Vagina (tissue), 2 donors: ENCODE data around the gene NPLOC4. TPM values are rescaled to one million over a fixed set of nuclear protein-coding genes. Genes with fewer than 3 reads are reported as not detected.
A peak's percentile ranks its signal among the peaks of the same experiment; 100 is the strongest.

Experiments used
- DNase-seq, 2 donors: peaks; one replicate each; pipeline ENCODE4 v3.0.0-alpha.2; 2017; ENCODE audit errors: extremely low spot score in 2 of 2
- H3K27ac ChIP-seq: fragments of 200-600 bp; sonication (generic); one replicate; pipeline ENCODE4 v1.5.1; 2019
- H3K27me3 ChIP-seq: fragments of 200-600 bp; sonication (generic); one replicate; pipeline ENCODE4 v1.5.1; 2019
- H3K36me3 ChIP-seq, 2 donors: fragments of 200-600 bp; sonication (generic); one replicate each; pipeline ENCODE4 v1.5.1; 2017 to 2019
- H3K4me1 ChIP-seq: fragments of 200-600 bp; sonication (generic); one replicate; pipeline ENCODE4 v1.5.1; 2019
- H3K4me3 ChIP-seq, 2 donors: fragments of 200-600 bp; sonication (generic); 1 replicate in 1 of 2; 2 replicates in 1 of 2; pipeline ENCODE4 v1.5.1; 2016 to 2019
- H3K9me3 ChIP-seq: fragments of 200-600 bp; sonication (generic); one replicate; pipeline ENCODE4 v1.5.1; 2019
- POLR2A ChIP-seq, 2 donors: fragments of 450-650 bp; IDR thresholded peaks; one replicate each; pipeline ENCODE4 v1.6.1; 2017; ENCODE audit warnings: antibody characterized with exemption in 2 of 2, mild to moderate bottlenecking in 2 of 2, moderate library complexity in 2 of 2
- POLR2AphosphoS5 ChIP-seq, 2 donors: sonication (generic); formaldehyde crosslinking; IDR thresholded peaks; one replicate each; pipeline ENCODE4 v1.9.0; 2017; ENCODE audit warnings: antibody characterized with exemption in 2 of 2, mild to moderate bottlenecking in 2 of 2, low read depth in 1 of 2; ENCODE audit not compliant: insufficient read depth in 1 of 2
- intact Hi-C: fragments of 100-400 bp; cut with DNase I; formaldehyde crosslinking; loops from one replicate; pipeline ENCODE4 v1.15.1; 2023
- total RNA-seq: library from RNA; depleted of rRNA; stranded (reverse); fragments of >200 nt; gene quantifications from one replicate; pipeline ENCODE4 v1.2.3, GENCODE V29; 2016
- TF ChIP-seq, protein P1 (sequence below), 3 experiments: fragments of 450-650 bp in 2 of 3; fragments of 200-600 bp in 1 of 3; sonication (generic) in 1 of 3; IDR thresholded peaks; one replicate each; pipeline ENCODE4 v1.5.1; 2017 to 2019; ENCODE audit warnings: antibody characterized with exemption in 3 of 3, mild to moderate bottlenecking in 2 of 3, moderate library complexity in 2 of 3

Gene NPLOC4
- total RNA-seq, 1 donor from 2014 or later = 68.3 TPM

DNA sequence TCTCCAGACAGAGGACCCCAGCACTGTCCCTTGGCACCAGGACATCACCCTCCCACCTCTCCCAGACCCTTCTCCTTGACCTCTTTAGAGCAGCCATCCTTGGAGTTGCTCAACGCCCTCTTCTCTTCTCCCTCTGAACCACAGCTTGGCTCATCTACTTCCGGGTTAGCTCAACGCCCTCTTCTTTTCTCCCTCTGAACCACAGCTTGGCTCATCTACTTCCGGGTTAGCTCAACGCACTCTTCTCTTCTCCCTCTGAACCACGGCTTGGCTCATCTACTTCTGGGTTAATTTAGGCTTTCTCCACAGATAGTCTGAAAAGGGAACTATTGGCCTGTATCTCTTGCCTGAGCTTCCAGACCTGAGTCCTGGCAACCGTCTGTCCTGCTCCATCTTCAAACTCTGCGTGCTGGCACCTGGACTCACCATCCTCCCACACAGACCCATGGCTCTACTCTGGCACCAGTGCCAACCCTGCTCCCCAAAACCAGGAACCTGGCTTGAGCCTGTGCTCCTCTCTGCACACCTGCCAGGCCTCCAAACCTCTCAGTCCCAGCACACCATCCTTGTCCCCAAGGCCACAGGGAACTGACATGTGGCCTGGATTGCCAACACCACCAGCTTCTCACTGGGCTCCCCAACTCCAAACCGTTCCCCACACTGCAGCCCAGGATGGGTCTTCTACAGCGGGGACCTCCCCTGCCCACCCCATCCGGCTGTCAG, 59.5 kb downstream of the NPLOC4 start:
- Histone ChIP-seq H3K27me3 (no peaks in the 10 kb centered on the region), H3K27ac (peak overlapping the region; percentile 44), H3K4me3 (peak overlapping the region; percentile 21 to 29), H3K36me3 (peaks cover 0 to 16% of the 10 kb centered on the region in 2 donors), H3K9me3 (no peaks in the 10 kb centered on the region), H3K4me1 (peaks cover 25% of the 10 kb centered on the region)
- TF ChIP-seq POLR2AphosphoS5 (IDR thresholded peaks at IDR 0.05; ENCODE audit: insufficient read depth in 1 of 2, low read depth in 1 of 2) (no peak), POLR2A (IDR thresholded peaks at IDR 0.05) (no peak)
- TF ChIP-seq, protein P1, sequence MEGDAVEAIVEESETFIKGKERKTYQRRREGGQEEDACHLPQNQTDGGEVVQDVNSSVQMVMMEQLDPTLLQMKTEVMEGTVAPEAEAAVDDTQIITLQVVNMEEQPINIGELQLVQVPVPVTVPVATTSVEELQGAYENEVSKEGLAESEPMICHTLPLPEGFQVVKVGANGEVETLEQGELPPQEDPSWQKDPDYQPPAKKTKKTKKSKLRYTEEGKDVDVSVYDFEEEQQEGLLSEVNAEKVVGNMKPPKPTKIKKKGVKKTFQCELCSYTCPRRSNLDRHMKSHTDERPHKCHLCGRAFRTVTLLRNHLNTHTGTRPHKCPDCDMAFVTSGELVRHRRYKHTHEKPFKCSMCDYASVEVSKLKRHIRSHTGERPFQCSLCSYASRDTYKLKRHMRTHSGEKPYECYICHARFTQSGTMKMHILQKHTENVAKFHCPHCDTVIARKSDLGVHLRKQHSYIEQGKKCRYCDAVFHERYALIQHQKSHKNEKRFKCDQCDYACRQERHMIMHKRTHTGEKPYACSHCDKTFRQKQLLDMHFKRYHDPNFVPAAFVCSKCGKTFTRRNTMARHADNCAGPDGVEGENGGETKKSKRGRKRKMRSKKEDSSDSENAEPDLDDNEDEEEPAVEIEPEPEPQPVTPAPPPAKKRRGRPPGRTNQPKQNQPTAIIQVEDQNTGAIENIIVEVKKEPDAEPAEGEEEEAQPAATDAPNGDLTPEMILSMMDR (IDR thresholded peaks at IDR 0.05) = no peak
- intact Hi-C loops = no loop called here
- no peak for DNase-seq

DNA sequence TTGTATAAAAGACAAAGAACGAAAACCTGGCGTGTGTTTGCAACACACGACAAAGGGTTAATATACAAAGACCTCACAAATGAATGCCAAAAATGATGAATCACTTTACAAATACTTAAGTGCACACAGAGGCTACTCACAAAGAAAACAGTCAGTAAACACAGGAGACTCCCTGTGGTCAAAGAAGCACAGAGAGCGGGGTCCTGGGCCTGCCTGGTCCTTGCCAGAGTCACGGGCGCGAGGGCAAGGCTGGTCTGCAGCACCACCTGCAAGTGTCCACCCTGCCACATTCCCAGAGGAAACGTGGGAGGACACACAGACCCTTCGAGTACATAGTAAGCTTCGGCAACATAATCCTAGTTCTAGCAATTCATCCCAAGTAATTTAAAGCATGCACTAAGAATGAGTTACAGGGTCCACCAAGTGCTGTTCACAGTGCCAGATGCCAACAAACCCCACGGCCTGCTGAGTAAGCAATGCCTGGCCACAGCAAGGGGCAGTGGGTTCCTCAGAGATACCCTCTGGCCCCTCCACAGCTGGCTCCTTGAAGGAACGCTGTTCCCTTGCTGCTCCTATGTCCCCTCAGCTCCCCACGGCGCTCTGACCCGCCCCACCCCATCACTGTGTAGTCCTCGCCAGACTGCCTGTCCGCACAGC, 60.2 kb downstream of the NPLOC4 start:
- intact Hi-C loops = no loop called here
- Histone ChIP-seq H3K4me3 (peak overlapping the region; percentile 21 to 29), H3K27ac (peak overlapping the region; percentile 44), H3K27me3 (no peaks in the 10 kb centered on the region), H3K36me3 (peaks cover 0 to 14% of the 10 kb centered on the region in 2 donors), H3K4me1 (peaks cover 25% of the 10 kb centered on the region), H3K9me3 (no peaks in the 10 kb centered on the region)
- no peak for DNase-seq
- TF ChIP-seq, protein P1 (IDR thresholded peaks at IDR 0.05) = no peak
- no peak for TF ChIP-seq POLR2A (IDR thresholded peaks at IDR 0.05)
- no peak for TF ChIP-seq POLR2AphosphoS5 (IDR thresholded peaks at IDR 0.05; ENCODE audit: insufficient read depth in 1 of 2, low read depth in 1 of 2)

DNA sequence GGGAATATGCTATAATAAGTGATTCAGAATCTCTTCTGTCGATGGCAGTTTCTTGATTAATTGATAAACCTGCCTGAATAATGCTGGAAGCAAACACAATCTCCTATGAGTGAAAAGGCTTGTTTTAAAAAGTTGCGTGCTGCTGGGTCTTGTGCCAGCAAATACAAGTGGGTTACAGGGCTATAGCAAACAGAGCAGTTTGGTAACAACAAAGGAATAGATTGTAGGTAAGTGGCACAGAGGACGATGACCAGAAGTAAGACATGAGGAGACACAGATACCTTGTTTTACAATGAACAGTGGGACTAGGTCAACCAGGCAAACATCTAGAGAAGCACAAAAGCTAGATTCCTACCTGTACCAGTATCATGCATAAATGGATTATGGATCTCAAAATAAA, 61.1 kb downstream of the NPLOC4 start:
- H3K4me3 ChIP-seq = no peak overlapping the region
- H3K9me3 ChIP-seq = no peaks in the 10 kb centered on the region
- TF ChIP-seq, protein P1 (IDR thresholded peaks at IDR 0.05) = no peak
- TF ChIP-seq POLR2AphosphoS5 (IDR thresholded peaks at IDR 0.05; ENCODE audit: insufficient read depth in 1 of 2, low read depth in 1 of 2) (no peak), POLR2A (IDR thresholded peaks at IDR 0.05) (no peak)
- intact Hi-C loops = no loop called here
- no peak overlapping the region for H3K27ac ChIP-seq
- no peak for DNase-seq
- H3K36me3 ChIP-seq = peaks cover 0 to 19% of the 10 kb centered on the region in 2 donors
- no peaks in the 10 kb centered on the region for H3K27me3 ChIP-seq
- peaks cover 25% of the 10 kb centered on the region for H3K4me1 ChIP-seq

DNA sequence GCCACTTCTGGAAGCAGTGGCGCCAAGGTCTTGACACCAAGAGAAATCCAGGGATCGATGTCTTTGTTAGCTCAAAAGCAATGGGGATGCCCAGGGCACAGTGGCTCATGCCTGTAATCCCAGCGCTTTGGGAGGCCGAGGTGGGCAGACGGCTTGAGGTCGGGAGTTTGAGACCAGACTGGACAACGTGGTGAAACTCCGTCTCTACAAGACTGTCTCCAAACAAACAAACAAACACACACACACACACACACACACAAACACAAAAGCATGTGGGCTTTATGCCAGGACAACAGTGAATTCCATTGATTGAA, 62.3 kb downstream of the NPLOC4 start:
- no peak for DNase-seq
- Histone ChIP-seq H3K9me3 (no peaks in the 10 kb centered on the region), H3K4me1 (peaks cover 25% of the 10 kb centered on the region), H3K27me3 (no peaks in the 10 kb centered on the region), H3K4me3 (no peak overlapping the region), H3K27ac (no peak overlapping the region), H3K36me3 (peaks cover 0 to 31% of the 10 kb centered on the region in 2 donors)
- intact Hi-C loops = no loop called here
- no peak for TF ChIP-seq POLR2A (IDR thresholded peaks at IDR 0.05)
- TF ChIP-seq, protein P1 (IDR thresholded peaks at IDR 0.05) = no peak
- TF ChIP-seq POLR2AphosphoS5 (IDR thresholded peaks at IDR 0.05; ENCODE audit: insufficient read depth in 1 of 2, low read depth in 1 of 2) = no peak
